ENCODE results near the gene FBXO15. TPM values are rescaled to one million over a fixed set of nuclear protein-coding genes. Genes with fewer than 3 reads are reported as not detected.

The FBXO15 gene
- total RNA-seq, 1 donor from 2014 or later, result not detected

GRCh38 chr18:74155276-74155675 lies 7.6 kb upstream of the FBXO15 start:
- DNase-seq (ENCODE audit: extremely low spot score in 2 of 2), result no peak
- TF ChIP-seq POLR2AphosphoS5 (IDR thresholded peaks at IDR 0.05; ENCODE audit: insufficient read depth in 1 of 2, low read depth in 1 of 2) (no peak), POLR2A (IDR thresholded peaks at IDR 0.05) (no peak)
- Histone ChIP-seq H3K36me3 (peaks cover 4 to 41% of the 10 kb centered on the region in 2 donors), H3K9me3 (no peaks in the 10 kb centered on the region), H3K27me3 (no peaks in the 10 kb centered on the region), H3K4me3 (no peak overlapping the region), H3K4me1 (peaks cover 6% of the 10 kb centered on the region), H3K27ac (no peak overlapping the region)
- intact Hi-C loops (cut with DNase I), result no loop called here

GRCh38 chr18:74154716-74155115 lies 7.1 kb upstream of the FBXO15 start:
- no peaks in the 10 kb centered on the region for H3K27me3 ChIP-seq
- no peak for DNase-seq (ENCODE audit: extremely low spot score in 2 of 2)
- intact Hi-C loops (cut with DNase I), result no loop called here
- H3K27ac ChIP-seq, result no peak overlapping the region
- H3K4me3 ChIP-seq, result no peak overlapping the region
- H3K36me3 ChIP-seq, result peaks cover 4 to 35% of the 10 kb centered on the region in 2 donors
- H3K4me1 ChIP-seq, result peaks cover 12% of the 10 kb centered on the region
- no peaks in the 10 kb centered on the region for H3K9me3 ChIP-seq
- no peak for TF ChIP-seq CTCF (IDR thresholded peaks at IDR 0.05)
- no peak for TF ChIP-seq POLR2A (IDR thresholded peaks at IDR 0.05)
- TF ChIP-seq POLR2AphosphoS5 (IDR thresholded peaks at IDR 0.05; ENCODE audit: insufficient read depth in 1 of 2, low read depth in 1 of 2), result no peak

- no peaks in the 10 kb centered on the region for H3K27me3 ChIP-seq
- peaks cover 4 to 26% of the 10 kb centered on the region in 2 donors for H3K36me3 ChIP-seq
- H3K9me3 ChIP-seq, result no peaks in the 10 kb centered on the region
- TF ChIP-seq POLR2A (IDR thresholded peaks at IDR 0.05) (no peak), CTCF (IDR thresholded peaks at IDR 0.05) (no peak), POLR2AphosphoS5 (IDR thresholded peaks at IDR 0.05; ENCODE audit: insufficient read depth in 1 of 2, low read depth in 1 of 2) (no peak)
- H3K27ac ChIP-seq, result no peak overlapping the region
- intact Hi-C loops (cut with DNase I), result no loop called here
- H3K4me1 ChIP-seq, result peaks cover 21% of the 10 kb centered on the region
- H3K4me3 ChIP-seq, result no peak overlapping the region
- no peak for DNase-seq (ENCODE audit: extremely low spot score in 2 of 2)
These were observed 6.2 kb upstream of the FBXO15 start for GRCh38 chr18:74153793-74154192.

GRCh38 chr18:74153377-74153776 lies 5.7 kb upstream of the FBXO15 start:
- Histone ChIP-seq H3K27me3 (no peaks in the 10 kb centered on the region), H3K4me3 (no peak overlapping the region), H3K4me1 (peaks cover 22% of the 10 kb centered on the region), H3K36me3 (peaks cover 4 to 22% of the 10 kb centered on the region in 2 donors), H3K27ac (no peak overlapping the region), H3K9me3 (no peaks in the 10 kb centered on the region)
- DNase-seq (ENCODE audit: extremely low spot score in 2 of 2), result no peak
- intact Hi-C loops (cut with DNase I), result no loop called here
- no peak for TF ChIP-seq POLR2AphosphoS5 (IDR thresholded peaks at IDR 0.05; ENCODE audit: insufficient read depth in 1 of 2, low read depth in 1 of 2)
- no peak for TF ChIP-seq POLR2A (IDR thresholded peaks at IDR 0.05)
- TF ChIP-seq CTCF (IDR thresholded peaks at IDR 0.05), result no peak

GRCh38 chr18:74152857-74153256 lies 5.2 kb upstream of the FBXO15 start:
- no peaks in the 10 kb centered on the region for H3K9me3 ChIP-seq
- intact Hi-C loops (cut with DNase I), result no loop called here
- DNase-seq (ENCODE audit: extremely low spot score in 2 of 2), result no peak
- TF ChIP-seq POLR2AphosphoS5 (IDR thresholded peaks at IDR 0.05; ENCODE audit: insufficient read depth in 1 of 2, low read depth in 1 of 2) (no peak), POLR2A (IDR thresholded peaks at IDR 0.05) (no peak), CTCF (IDR thresholded peaks at IDR 0.05) (no peak)
- H3K36me3 ChIP-seq, result peaks cover 3 to 17% of the 10 kb centered on the region in 2 donors
- no peak overlapping the region for H3K4me3 ChIP-seq
- peaks cover 22% of the 10 kb centered on the region for H3K4me1 ChIP-seq
- no peaks in the 10 kb centered on the region for H3K27me3 ChIP-seq
- H3K27ac ChIP-seq, result no peak overlapping the region

Measured in vagina (tissue), 2 donors.